HG03097 (cell line): Measurements from ENCODE around the gene SH2D5.
"Not testable (repeated sequence)": the region's sequence is repeated elsewhere in the genome, so short reads cannot be mapped to it uniquely, and the experiment has no call there.

ENCODE experiments used
- ATAC-seq: cut with Tn5 transposase; IDR thresholded peaks from one replicate; pipeline ENCODE4 v1.9.1; 2021; ENCODE audit not compliant: unreplicated experiment, low FRiP score

The SH2D5 gene

GRCh38 chr1:20698195-20698910 is 34.1 kb downstream of the SH2D5 start:
- ATAC-seq, result no peak

DNA sequence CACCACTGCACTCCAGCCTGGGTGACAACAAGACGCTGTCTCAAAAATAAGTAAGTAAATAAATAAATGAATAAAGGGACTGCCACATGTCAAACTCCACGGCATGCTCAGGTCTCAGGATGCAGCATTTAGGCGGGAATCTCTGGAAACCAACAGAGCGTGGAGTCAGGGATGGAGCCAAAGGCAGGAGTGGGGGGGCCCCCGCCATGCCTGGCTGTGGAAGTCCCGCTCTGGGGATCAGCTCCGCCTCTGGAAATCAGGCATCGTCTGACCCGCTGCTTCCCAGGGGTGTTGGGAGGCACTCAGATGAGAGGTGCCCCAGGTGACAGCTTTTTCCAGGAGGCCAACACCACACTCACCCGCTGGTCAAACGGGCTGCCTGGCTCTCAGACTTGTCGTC is 34.9 kb downstream of the SH2D5 start:
- ATAC-seq, result no peak

DNA sequence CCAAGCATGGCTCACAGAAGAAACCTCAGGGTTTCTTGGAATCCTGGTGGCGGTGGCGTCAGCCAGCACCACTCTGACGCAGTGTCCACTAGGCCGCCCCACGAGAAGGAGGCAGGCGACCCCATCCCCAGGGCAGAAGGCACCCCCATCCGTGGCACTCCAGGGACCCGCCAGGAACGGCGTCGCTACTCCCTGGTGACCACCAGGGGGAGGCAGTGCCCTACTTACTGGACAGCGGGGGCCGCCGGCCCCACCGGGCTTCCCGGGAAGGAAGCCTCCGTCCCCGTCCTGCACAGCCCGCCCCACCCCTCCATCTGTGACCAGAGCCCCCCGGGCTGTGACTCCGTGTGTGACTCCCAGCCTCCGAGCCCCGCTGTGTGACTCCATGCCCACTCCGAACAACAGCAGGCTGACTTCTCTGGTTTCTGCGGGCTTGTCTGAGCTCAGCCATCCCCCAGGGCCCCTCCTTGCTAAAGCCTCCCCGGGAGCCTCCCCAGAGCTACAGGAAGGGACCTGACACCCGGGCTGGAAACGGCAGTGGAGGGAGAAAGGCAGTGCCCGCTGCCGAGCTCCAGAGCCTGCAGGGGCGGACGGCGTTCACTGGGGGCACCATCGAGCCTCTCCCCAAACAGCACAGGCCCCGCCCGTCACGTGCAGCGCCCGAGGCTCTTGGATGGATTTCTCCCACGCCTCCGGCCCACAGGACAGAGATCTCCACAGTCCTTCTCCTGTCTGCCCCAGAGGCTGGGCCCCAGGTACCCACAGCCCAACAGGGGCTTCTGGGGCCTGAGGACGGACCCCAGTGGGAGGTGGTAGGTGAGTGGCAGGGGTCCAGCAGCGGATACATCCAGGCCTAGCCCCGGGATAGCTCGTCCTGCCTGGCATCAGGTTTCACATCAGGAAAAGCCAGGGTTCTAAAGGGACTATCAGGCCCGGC is 35.8 kb downstream of the SH2D5 start:
- ATAC-seq, result no peak

DNA sequence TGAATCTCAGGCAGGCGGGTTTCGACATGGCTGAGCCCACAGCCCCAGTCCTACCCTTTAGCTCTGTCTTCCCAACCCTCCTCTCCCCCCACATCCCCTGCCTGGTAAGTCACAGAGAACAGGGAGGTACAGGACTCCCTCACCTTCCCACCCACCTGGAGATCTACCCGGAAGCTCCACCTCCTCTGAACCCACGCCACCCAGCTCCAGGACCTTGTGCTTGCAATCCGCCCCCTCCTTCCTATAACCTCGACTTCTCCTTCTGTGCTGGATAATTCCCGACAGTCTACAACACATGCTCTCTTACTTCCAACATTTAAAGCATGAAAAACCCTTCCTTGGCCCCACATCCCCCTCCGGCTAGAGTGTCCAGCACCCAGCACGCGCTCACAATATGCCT is 37.0 kb downstream of the SH2D5 start:
- ATAC-seq, result no peak

- ATAC-seq, result no peak
Measured at GRCh38 chr1:20693623-20694022, 38.9 kb downstream of the SH2D5 start.

DNA sequence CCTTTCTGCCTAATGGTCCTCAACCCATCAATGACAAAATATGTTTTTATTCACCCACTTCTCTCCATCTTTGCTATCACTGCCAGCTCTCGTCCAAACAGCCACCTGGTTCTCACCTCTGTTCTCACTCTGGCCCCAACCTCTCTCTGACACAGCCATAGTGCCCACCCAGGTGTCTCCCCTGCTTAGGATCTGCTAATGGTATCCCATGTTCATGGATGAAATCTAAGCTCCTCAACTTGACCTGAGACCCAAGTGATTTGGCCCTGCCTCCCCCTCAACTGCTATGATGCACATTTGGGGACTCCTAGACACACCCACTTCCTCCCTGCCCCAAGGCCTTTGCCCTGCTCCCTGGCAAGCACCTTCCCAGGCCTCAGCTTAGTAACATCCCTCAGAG is 40.6 kb downstream of the SH2D5 start:
- ATAC-seq, result no peak

DNA sequence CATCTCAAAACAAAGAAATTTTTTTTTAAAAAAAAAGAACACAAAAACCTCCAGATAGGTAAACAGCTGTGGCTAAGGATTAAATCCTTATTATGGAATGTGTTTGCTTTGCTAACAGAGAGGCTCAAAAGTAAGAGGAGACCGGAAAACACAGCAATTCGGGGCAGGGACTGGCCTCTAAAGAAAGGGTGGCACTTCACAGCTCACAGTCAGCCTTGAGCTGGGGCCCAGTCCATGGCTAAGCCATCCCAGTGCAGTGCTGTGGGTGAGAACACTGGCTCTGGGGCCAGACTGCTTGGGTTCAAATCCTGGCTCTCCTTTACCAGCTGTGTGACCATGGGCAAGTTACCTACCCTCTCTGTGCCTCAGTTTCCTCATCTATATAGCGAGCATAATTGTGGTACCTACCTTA is 42.9 kb downstream of the SH2D5 start:
- no peak for ATAC-seq

DNA sequence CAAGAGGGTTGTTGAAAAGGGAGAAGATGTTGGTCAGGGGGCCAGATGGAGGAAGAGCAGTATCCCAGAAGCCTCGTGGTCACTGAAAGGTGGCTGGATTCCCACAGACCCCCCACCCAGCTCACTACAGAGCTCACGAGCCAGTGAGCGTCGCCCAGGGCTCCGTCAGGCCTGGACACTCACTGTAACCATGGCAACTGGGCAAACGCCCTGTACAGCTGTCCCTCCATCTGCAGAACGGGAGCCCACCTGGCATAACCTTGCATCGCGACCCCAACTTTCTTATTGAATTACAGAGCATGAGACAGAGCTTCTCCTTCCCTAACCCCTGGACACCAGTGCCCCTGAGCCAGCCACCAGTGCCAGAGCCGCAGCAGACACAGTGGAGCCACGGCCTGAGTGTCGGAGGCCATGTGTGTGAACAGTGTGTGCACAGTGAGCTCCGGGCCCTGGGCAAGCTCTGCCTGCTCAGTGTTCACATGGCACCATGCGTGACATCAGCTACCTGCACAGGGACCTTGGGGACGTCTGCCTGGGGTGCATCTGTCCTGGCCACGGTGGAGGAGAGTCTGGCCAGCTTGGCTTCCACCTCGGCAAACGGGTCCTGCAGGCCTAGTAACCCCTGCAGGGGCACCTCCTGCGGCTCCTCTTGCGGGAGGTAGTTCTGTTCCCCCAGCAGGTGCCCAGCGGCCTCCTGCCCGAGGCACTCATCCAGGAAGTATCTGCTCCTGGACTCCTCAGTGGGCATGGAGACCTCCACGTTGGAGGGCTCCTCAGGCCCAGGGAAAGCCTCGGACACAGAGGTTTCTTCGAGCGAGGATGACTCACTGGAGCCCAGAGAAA is 45.4 kb downstream of the SH2D5 start:
- no peak for ATAC-seq

DNA sequence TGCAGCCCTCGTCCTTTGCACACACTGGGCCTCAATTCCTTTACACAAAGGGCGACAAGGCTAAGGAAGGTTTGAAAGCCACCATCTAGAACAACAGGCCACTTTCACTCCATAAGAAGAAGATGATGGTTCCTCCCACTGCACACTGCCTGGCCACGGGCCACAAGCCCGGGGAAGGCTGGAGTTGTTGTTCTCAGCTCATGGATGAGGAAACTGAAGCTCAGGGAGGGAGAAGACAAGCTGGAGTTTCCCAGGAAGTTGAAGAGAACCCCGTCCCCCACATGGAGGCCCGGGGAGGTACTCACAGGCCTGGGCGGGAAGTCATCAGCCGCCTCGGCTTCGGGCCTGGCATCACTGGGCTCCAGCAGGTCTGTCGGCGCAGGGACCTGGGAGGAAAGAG is 46.8 kb downstream of the SH2D5 start:
- no peak for ATAC-seq

GRCh38 chr1:20685099-20685662 is 47.3 kb downstream of the SH2D5 start:
- no peak for ATAC-seq

GRCh38 chr1:20684651-20685050 is 47.9 kb downstream of the SH2D5 start:
- ATAC-seq, result no peak

GRCh38 chr1:20684050-20684620 is 48.4 kb downstream of the SH2D5 start:
- no peak for ATAC-seq

GRCh38 chr1:20683614-20684013 is 48.9 kb downstream of the SH2D5 start:
- ATAC-seq, result no peak

DNA sequence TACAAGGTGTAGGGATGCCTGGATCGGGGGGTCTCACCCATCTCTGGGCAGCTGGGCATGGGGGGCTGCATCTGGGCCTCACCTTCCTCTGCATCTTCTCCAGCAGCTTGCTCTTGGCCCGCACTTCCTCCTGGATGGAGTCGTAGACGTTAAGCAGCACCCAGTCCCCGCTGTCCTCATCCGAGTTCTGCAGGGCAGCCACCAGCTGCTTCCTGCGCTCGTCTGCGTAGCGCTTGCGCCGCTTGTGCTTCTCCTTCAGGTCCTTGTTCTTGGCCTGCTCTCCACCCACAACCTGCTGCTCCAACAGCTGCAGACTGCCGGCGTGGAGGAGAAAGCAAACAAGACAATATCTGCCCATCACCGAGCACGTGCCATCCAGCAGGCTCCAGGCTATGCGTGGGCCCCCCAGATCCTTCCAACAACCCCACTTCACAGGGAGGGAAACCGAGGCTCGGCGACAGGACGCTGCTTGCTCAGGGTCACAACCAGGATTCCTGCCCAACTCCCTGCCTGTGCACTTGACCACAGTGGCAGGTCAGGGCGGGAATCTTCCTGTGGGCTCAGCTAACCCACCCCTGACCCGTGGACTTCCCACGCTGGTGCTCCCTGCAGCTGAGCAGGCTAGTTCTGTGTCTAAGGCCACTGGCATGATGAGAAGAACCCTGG is 49.8 kb downstream of the SH2D5 start:
- no peak for ATAC-seq

DNA sequence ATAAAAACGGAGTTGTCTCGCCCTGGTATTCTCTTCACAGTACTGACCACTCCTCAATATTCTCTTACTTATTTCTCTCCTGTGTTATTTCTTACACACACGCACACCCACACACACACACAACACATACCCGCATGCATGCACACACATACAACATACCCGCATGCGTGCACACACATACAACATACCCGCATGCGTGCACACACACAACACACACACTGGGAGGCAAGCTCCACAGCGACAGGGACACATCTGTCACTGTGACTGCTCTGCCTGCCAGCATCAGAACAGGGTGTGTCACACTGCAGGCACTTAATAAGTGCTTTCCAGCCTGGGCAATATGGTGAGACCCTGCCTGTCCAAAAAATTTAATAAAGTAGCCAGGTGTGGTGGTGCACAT is 50.5 kb downstream of the SH2D5 start:
- ATAC-seq, result no peak

DNA sequence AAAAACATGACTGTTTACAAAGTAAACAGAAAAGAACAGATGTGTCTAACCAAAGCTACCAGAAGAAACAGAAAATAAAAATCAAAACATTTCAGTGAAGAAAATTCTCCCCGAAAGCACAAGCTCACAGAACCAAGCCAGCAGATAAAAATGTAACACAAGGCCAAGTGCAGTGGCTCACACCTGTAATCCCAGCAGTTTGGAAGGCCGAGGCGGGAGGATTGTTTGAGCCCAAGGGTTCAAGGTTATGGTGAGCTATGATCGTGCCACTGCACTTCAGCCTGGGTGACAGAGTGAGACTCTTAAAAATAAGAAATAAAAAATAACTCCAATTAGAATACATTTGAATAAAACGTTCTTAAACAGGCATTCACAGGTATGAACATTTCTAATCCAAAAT is 52.2 kb downstream of the SH2D5 start:
- ATAC-seq, result no peak

GRCh38 chr1:20678599-20678998 is 53.9 kb downstream of the SH2D5 start:
- ATAC-seq, result no peak

GRCh38 chr1:20673626-20674025 is 58.9 kb downstream of the SH2D5 start:
- not testable (repeated sequence) for ATAC-seq

GRCh38 chr1:20672265-20672632 is 60.3 kb downstream of the SH2D5 start:
- no peak for ATAC-seq

- ATAC-seq, result no peak
Measured at GRCh38 chr1:20670936-20671335, 61.6 kb downstream of the SH2D5 start.
